Epithelial cell of esophagus (primary cell): Measurements from ENCODE around the gene GAS2L1.
"Not testable (repeated sequence)": the region's sequence is repeated elsewhere in the genome, so short reads cannot be mapped to it uniquely, and the experiment has no call there.

Experiments
- DNase-seq: peaks from one replicate; pipeline ENCODE4 v3.0.0; 2010; ENCODE audit warnings: low read depth
- H3K4me3 ChIP-seq: 2 replicates; pipeline ENCODE4 v1.5.1; 2011; ENCODE audit warnings: mild to moderate bottlenecking, low read length, control low read depth
- CTCF ChIP-seq: IDR thresholded peaks from 2 replicates; pipeline ENCODE4 v1.5.1; 2011; ENCODE audit warnings: low read depth, mild to moderate bottlenecking, low read length, control low read depth, inconsistent platforms; ENCODE audit not compliant: insufficient read depth; ENCODE audit errors: missing control alignments

The GAS2L1 gene

GRCh38 chr22:29342177-29342576 lies 35.7 kb downstream of the GAS2L1 start:
- no peak overlapping the region for H3K4me3 ChIP-seq
- TF ChIP-seq CTCF: no peak
- no peak for DNase-seq

GRCh38 chr22:29342577-29343312 lies 36.3 kb downstream of the GAS2L1 start:
- no peak for TF ChIP-seq CTCF
- H3K4me3 ChIP-seq: no peak overlapping the region
- peak; percentile 74 for DNase-seq

- no peak for TF ChIP-seq CTCF
- H3K4me3 ChIP-seq: no peak overlapping the region
- DNase-seq: peak; percentile 66
Observed at GRCh38 chr22:29343313-29343805, 36.9 kb downstream of the GAS2L1 start.

GRCh38 chr22:29344137-29344536 lies 37.7 kb downstream of the GAS2L1 start:
- peak; percentile 95 for DNase-seq
- H3K4me3 ChIP-seq: no peak overlapping the region
- TF ChIP-seq CTCF: no peak

GRCh38 chr22:29344889-29345288 lies 38.4 kb downstream of the GAS2L1 start:
- DNase-seq: not testable (repeated sequence)

GRCh38 chr22:29345932-29346331 lies 39.5 kb downstream of the GAS2L1 start:
- DNase-seq: no peak
- no peak overlapping the region for H3K4me3 ChIP-seq
- no peak for TF ChIP-seq CTCF

More at GRCh38 chr22:29344889-29345288, 38.4 kb downstream of the GAS2L1 start:
- not testable (repeated sequence) for H3K4me3 ChIP-seq

- H3K4me3 ChIP-seq: no peak overlapping the region
- TF ChIP-seq CTCF: no peak
- no peak for DNase-seq
Observed at GRCh38 chr22:29346659-29347058, 40.2 kb downstream of the GAS2L1 start.
